Measurements from ENCODE around the gene GRID2. TPM values are rescaled to one million over a fixed set of nuclear protein-coding genes. Genes with fewer than 3 reads are reported as not detected.

Gene GRID2
- polyA plus RNA-seq, 1 donor from 2014 or later, result 14.9 TPM

DNA sequence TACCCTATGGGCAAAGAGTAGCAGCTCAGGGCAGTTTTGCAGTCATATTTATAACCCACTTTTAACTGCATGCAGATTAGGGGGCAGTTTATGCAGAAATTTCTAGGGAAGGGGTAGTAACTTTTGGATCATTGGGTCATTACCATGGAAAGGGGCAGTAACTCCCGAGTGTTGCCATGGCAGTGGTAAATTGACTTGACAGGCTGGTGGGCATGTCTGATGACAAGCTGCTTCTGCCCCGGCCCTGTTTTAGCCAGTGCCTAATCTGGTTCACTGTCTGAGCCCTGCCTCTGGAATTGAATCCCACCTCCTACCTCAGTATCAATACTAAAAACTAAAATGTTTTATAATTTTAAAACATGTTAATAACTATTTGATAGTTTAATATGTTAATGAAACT, 1162.7 kb downstream of the GRID2 start:
- TF ChIP-seq, protein P1, sequence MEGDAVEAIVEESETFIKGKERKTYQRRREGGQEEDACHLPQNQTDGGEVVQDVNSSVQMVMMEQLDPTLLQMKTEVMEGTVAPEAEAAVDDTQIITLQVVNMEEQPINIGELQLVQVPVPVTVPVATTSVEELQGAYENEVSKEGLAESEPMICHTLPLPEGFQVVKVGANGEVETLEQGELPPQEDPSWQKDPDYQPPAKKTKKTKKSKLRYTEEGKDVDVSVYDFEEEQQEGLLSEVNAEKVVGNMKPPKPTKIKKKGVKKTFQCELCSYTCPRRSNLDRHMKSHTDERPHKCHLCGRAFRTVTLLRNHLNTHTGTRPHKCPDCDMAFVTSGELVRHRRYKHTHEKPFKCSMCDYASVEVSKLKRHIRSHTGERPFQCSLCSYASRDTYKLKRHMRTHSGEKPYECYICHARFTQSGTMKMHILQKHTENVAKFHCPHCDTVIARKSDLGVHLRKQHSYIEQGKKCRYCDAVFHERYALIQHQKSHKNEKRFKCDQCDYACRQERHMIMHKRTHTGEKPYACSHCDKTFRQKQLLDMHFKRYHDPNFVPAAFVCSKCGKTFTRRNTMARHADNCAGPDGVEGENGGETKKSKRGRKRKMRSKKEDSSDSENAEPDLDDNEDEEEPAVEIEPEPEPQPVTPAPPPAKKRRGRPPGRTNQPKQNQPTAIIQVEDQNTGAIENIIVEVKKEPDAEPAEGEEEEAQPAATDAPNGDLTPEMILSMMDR (IDR thresholded peaks at IDR 0.05; ENCODE audit: poor library complexity, severe bottlenecking), result no peak
- TF ChIP-seq POLR2AphosphoS5 (IDR thresholded peaks at IDR 0.05) (no peak), EZH2 (IDR thresholded peaks at IDR 0.05; ENCODE audit: borderline replicate concordance, insufficient read depth, low read length, poor library complexity, severe bottlenecking) (no peak), SMC3 (conservative IDR thresholded peaks at IDR 0.05; ENCODE audit: poor library complexity) (no peak), RAD21 (conservative IDR thresholded peaks at IDR 0.05) (no peak), MXI1 (conservative IDR thresholded peaks at IDR 0.05; ENCODE audit: poor library complexity, severe bottlenecking) (no peak), EP300 (conservative IDR thresholded peaks at IDR 0.05; ENCODE audit: poor library complexity, severe bottlenecking) (no peak), TAF1 (IDR thresholded peaks at IDR 0.05; ENCODE audit: low read depth) (no peak)
- TF ChIP-seq, protein P2, sequence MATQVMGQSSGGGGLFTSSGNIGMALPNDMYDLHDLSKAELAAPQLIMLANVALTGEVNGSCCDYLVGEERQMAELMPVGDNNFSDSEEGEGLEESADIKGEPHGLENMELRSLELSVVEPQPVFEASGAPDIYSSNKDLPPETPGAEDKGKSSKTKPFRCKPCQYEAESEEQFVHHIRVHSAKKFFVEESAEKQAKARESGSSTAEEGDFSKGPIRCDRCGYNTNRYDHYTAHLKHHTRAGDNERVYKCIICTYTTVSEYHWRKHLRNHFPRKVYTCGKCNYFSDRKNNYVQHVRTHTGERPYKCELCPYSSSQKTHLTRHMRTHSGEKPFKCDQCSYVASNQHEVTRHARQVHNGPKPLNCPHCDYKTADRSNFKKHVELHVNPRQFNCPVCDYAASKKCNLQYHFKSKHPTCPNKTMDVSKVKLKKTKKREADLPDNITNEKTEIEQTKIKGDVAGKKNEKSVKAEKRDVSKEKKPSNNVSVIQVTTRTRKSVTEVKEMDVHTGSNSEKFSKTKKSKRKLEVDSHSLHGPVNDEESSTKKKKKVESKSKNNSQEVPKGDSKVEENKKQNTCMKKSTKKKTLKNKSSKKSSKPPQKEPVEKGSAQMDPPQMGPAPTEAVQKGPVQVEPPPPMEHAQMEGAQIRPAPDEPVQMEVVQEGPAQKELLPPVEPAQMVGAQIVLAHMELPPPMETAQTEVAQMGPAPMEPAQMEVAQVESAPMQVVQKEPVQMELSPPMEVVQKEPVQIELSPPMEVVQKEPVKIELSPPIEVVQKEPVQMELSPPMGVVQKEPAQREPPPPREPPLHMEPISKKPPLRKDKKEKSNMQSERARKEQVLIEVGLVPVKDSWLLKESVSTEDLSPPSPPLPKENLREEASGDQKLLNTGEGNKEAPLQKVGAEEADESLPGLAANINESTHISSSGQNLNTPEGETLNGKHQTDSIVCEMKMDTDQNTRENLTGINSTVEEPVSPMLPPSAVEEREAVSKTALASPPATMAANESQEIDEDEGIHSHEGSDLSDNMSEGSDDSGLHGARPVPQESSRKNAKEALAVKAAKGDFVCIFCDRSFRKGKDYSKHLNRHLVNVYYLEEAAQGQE (IDR thresholded peaks at IDR 0.05; ENCODE audit: borderline replicate concordance), result no peak
- Histone ChIP-seq H3K36me3 (ENCODE audit: insufficient read depth, low read length) (no peaks in the 10 kb centered on the region), H3K4me2 (ENCODE audit: low read length) (no peak overlapping the region), H3F3A (ENCODE audit: insufficient read depth, low read length, poor library complexity, severe bottlenecking) (no peaks in the 10 kb centered on the region), H3K9me3 (ENCODE audit: low read length) (no peaks in the 10 kb centered on the region), H3K9me2 (ENCODE audit: insufficient read depth, low read length) (no peaks in the 10 kb centered on the region), H3K9ac (ENCODE audit: low read length) (no peak overlapping the region), H3K79me2 (replicated peaks; ENCODE audit: insufficient read depth, low read length) (no peaks in the 10 kb centered on the region), H3K4me3 (ENCODE audit: low read length) (no peak overlapping the region), H4K20me1 (ENCODE audit: insufficient read depth) (no peaks in the 10 kb centered on the region), H3K27me3 (ENCODE audit: insufficient read depth, low read depth, low read length) (no peaks in the 10 kb centered on the region), H3K27ac (ENCODE audit: low read length) (no peak overlapping the region), H2AFZ (ENCODE audit: low read depth, low read length) (no peak overlapping the region)

DNA sequence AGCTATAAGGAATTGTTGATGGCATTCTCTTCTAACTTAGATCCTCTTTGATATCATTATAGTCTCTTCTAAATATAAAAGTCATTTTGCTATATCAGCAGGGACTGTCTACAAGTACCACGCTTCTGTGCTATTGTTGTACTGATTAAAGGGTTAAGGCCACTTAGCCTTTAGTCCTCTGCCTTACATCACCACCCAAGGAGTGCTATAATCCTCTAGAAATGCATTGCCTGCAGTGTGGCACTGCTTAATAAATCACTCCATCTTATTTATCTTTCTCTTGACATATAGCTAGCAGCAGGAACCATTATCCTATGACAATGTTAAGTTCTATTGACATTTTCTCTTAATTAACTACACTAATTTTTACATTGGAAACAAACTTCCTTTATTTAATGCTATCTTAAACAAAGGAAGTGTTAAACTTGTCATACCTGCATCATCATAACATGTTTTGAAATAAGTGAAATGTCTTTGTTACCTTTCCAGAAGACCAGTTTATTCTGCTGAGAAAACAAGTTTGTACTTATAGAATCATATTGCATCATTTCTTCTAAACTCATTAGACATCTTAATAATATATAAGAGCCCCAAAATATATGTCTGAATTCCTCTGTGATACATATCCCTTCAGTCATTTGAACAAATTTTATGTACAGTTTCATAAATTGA, 1163.9 kb downstream of the GRID2 start:
- no peaks in the 10 kb centered on the region for H3K9me3 ChIP-seq (ENCODE audit: low read length)
- TF ChIP-seq, protein P2 (IDR thresholded peaks at IDR 0.05; ENCODE audit: borderline replicate concordance), result no peak
- peak; percentile 65 for TF ChIP-seq POLR2AphosphoS5 (IDR thresholded peaks at IDR 0.05)
- peak; percentile 56 for TF ChIP-seq EP300 (conservative IDR thresholded peaks at IDR 0.05; ENCODE audit: poor library complexity, severe bottlenecking)
- no peak overlapping the region for H3K4me2 ChIP-seq (ENCODE audit: low read length)
- no peaks in the 10 kb centered on the region for H3K36me3 ChIP-seq (ENCODE audit: insufficient read depth, low read length)
- no peak overlapping the region for H3K4me3 ChIP-seq (ENCODE audit: low read length)
- no peaks in the 10 kb centered on the region for H4K20me1 ChIP-seq (ENCODE audit: insufficient read depth)
- no peaks in the 10 kb centered on the region for H3F3A ChIP-seq (ENCODE audit: insufficient read depth, low read length, poor library complexity, severe bottlenecking)
- no peaks in the 10 kb centered on the region for H3K27me3 ChIP-seq (ENCODE audit: insufficient read depth, low read depth, low read length)
- H3K79me2 ChIP-seq (replicated peaks; ENCODE audit: insufficient read depth, low read length), result no peaks in the 10 kb centered on the region
- peak overlapping the region; percentile 32 for H3K27ac ChIP-seq (ENCODE audit: low read length)
- no peak overlapping the region for H2AFZ ChIP-seq (ENCODE audit: low read depth, low read length)
- H3K9me2 ChIP-seq (ENCODE audit: insufficient read depth, low read length), result no peaks in the 10 kb centered on the region
- H3K9ac ChIP-seq (ENCODE audit: low read length), result no peak overlapping the region

All from neural cell (in vitro differentiated cells).